ENCODE data around the gene EIF6.

DNA sequence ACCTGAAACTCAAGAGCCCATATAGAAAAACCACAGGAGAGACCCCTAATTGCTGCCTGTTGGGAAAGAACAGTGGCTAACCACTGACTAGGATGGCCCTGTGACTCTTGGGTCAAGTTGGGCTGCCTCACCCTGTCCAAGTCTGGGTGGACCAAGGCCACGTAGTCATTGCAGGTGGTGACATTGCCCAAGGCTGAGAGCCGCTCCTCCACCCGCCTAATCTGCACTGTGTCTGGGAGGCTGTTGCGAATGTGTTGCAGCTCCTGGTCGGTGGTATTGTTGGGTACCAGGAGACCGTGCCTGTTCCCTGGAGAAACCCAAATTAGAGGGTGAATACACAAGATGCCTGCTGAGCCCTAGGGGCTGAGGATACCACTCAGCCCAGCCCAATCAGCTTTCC is 4.0 kb downstream of the EIF6 start:
- TF ChIP-seq CTCF (conservative IDR thresholded peaks at IDR 0.05; ENCODE audit: low read length) (no peak), EZH2phosphoT487 (IDR thresholded peaks at IDR 0.05; ENCODE audit: borderline replicate concordance, low read depth, low read length) (no peak)
